Dermis microvascular lymphatic vessel endothelial cell (primary cell): ENCODE measurements around the gene OR2J3. TPM values are rescaled to one million over a fixed set of nuclear protein-coding genes. Genes with fewer than 3 reads are reported as not detected.

Experiments
- total RNA-seq: library from RNA; depleted of rRNA; stranded (reverse); fragments of >200 nt; gene quantifications from 2 replicates; pipeline ENCODE4 v1.2.1, GENCODE V29; 2014

OR2J3 gene
- total RNA-seq, 1 donor from 2014 or later: not detected

Other genes with a start within 250 kb of the OR2J3 start
- 39.2 and 59.9 TPM in 2 replicates for gene TRIM27, start 184.1 kb upstream of the OR2J3 start, total RNA-seq
- under 0.01 and 0.13 TPM in 2 replicates for gene ZNF311, start 102.7 kb upstream of the OR2J3 start, total RNA-seq
- not detected in 2 replicates for gene OR2W1, start 62.9 kb upstream of the OR2J3 start, total RNA-seq
- gene OR2B3, start 20.7 kb upstream of the OR2J3 start, total RNA-seq: not detected in 2 replicates
- not detected in 2 replicates for gene OR2J1, start 8.6 kb upstream of the OR2J3 start, total RNA-seq
- not detected in 2 replicates for gene OR2J2, start 62.8 kb downstream of the OR2J3 start, total RNA-seq
- gene OR14J1, start 193.6 kb downstream of the OR2J3 start, total RNA-seq: not detected in 2 replicates